AML-193 (cell line): ENCODE data around the gene CAMK1.
A peak's percentile ranks its signal among the peaks of the same experiment; 100 is the strongest.

Experiments used
- DNase-seq, 2 experiments: peaks; one replicate each; lab custom pipeline; 2025; lab: John Stamatoyannopoulos, UW

The CAMK1 gene

DNA sequence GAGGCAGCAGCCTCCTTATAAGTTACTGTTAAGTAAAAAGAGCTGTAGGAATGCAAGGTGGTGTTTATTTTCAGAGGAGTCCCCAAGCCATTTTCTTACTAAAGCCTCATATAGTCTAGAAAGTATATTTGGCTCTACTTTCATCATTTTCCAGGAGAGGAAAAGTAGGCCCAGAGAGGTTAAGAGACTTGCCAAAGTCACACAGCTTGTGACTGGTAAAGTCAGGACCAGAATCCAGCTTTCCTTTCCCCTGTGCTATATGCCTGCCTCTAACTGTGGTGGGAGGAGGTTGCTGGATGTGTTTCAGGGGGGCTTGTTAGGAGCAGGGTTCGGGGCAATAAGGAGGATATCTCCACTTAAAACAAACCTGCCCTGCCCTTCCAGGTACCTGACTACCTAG lies 27.2 kb downstream of the CAMK1 start:
- no peak for DNase-seq

DNA sequence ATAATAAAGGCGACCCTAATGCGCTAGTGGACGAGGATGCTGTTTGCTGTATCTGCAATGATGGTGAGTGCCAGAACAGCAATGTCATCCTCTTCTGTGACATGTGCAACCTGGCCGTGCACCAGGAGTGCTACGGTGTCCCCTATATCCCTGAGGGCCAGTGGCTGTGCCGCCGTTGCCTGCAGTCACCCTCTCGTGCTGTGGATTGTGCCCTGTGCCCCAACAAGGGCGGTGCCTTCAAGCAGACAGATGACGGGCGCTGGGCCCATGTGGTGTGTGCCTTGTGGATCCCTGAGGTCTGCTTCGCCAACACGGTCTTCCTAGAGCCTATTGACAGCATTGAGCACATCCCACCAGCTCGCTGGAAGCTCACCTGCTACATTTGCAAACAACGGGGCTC lies 30.6 kb downstream of the CAMK1 start:
- DNase-seq, result no peak

DNA sequence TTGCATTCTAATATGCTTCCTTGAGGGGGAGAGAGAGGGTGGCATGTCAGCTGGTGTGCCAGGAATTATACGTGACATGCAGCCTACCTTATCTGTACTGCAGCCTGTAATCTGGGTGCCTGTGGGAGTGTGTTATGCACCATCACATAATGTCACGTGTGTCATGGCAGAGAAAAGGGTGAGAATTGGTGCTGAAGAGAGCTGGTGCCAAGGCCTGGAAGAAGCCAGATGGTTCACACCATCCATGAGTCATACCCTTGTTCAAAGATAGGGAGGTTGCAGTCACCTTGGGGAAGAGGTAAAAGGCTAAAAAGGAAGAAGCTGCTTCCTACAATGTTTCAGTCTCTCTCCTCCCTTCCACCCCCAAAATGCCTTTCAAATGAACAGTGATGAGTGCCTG lies 32.9 kb downstream of the CAMK1 start:
- no peak for DNase-seq

DNA sequence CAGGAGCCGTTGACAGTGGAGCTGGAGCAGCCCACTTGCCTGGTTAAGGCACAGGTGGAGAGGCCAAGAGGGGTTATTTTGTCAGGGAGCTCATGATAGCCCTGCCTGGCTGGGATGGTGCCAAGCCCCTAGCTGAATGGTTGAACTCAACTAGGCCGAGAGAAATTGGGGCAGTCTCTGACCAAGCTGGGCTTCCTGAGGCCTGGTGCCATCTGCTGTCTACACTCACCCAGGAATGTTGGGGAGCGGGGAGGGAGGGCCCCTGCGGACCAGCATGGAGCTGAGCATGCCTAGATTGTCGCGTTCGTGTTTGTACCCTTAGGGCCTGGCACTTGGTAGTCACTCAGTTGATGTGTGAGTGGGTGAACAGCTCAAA lies 37.0 kb downstream of the CAMK1 start:
- no peak for DNase-seq

DNA sequence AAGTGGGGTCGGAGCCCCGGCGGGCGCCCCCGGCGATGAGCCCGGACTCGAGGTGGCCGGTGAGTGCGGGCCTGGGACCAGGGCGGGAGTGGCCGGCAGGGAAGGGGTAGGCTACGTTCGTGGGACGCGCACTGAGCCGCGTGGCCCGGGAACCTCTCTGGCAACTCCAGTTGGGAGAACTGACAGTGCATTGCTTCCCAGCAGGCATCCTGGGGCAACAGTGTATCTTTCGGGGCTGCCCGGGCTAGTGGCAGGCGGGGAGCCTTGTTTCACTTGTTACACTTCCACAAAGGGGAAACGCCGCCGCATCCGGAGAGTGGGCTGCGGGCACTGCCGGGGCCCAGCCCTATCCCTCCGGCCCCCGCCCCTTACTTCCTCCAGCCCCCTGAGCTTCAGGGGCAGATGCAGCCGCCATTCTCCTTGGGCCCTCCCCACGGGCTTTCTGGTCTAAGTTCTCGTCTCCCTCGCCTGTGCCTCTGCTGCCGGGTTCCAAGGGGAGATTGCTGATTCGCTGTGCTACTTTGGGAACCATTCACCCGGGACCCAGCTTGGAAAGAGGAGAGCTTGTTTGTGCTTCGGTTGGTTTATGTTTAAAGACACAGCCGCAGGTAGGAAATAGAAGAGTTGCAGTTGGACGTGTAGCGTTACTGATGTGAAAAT lies 37.5 kb downstream of the CAMK1 start:
- DNase-seq, result peak; percentile 20 to 51

DNA sequence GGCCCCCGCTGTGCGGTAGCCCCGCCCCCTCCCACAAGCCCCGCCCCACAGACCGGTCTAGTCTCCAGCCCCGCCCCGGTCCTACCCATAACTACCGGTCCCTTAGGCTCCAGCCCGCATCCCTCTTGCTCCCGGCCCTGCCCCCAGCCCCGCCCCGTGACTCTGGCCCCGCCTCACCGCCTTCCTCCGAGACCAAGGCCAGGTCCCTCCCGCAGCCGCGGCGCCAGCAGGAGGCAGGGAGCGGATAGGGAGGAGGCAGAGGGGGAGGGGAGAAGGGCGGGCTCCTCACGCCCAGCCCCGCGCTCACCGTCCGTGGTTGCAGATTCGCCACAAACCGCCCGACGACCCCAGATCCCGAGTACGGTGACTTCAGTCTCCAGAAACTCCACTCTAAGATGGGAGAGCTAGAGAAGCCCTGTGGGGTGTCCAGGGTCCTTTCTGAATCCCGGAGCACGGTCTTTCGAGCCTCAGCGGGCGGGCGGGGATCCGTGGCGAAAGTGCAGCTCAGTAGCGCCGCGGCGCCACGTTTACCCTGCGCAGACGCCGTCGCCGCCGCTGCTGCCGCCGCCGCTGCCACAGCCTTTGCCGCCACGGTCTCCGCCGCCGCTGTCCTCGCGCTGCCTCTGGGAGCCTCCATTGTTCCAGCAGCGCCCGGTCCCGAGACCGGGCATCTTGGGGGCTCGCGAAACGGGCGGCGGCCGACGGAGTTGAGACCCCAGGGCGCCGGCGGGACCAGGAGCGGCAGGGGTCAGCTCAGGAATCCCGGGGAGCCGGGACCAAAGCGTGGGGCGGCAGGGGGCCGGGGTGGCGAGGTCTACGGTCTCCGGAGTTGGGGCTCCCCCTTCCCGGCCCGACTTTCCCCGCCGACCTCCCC lies 38.3 kb downstream of the CAMK1 start, which contains the start of gene BRPF1:
Gene BRPF1 (plus strand): TSS at position 530 of the 874 bp plus-strand sequence. CDS start 2,406 bp downstream, outside the sequence.
- peak; percentile 99 for DNase-seq

DNA sequence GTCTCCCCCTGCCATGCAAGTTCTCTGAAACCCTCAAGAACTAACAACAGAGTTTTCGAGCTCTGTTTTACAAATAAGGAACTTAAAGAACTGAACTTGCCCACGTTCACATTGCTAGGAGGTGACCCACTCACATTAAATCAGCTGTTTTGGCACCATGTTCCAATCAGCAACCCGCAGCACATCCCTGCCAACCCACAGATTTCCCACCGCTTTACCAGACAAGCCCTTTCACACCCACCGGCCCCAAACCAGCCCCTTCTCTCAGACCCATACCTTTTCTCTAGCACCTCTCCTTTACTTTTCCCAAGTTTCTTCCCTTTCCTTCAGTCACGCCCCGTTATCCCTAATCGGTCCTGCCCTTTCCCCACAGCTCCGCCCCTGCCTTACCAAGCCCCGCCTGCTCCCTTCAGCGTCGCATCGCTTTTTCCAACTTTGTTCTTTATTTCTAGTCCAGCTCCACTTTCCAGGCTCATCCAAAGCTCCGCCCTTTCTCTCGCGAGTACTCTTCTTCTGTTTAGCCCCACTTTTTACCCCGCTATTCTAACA lies 39.0 kb downstream of the CAMK1 start:
- peak; percentile 62 to 69 for DNase-seq

DNA sequence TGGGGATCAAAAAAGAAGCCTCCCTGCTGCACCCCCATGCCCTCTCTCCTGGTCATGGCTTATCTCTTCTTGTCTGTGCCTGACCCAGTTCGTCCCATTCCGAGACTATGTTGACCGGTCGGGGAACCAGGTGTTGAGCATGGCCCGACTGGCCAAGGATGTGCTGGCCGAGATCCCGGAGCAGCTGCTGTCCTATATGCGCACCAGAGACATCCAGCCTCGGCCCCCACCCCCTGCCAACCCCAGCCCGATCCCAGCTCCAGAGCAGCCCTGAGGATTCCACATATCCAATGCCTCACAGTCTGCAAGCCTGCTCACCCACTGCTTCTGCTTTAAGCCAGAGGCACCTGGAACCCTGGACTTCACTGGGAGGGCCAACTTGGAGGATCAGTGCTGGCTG lies 40.3 kb downstream of the CAMK1 start:
- DNase-seq, result no peak

DNA sequence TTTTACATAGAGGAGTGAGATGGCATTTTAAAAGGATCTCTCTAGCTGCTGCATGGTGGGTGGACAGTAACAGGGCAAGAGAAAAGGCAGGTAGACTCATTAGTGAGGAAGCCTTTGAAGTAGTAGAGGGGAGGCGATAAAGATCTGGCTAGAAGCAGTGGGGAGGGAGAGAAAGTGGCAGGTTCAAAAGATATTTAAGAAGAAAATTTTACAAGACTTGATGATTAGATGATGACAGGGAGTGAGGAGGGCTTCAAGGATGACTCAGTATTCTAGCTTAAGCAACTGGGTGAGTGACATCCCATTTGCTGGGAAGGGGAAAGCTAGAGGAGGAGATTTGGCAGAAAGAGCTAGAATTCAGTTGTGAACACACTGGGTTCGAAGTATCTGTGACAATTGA lies 42.0 kb downstream of the CAMK1 start:
- no peak for DNase-seq

DNA sequence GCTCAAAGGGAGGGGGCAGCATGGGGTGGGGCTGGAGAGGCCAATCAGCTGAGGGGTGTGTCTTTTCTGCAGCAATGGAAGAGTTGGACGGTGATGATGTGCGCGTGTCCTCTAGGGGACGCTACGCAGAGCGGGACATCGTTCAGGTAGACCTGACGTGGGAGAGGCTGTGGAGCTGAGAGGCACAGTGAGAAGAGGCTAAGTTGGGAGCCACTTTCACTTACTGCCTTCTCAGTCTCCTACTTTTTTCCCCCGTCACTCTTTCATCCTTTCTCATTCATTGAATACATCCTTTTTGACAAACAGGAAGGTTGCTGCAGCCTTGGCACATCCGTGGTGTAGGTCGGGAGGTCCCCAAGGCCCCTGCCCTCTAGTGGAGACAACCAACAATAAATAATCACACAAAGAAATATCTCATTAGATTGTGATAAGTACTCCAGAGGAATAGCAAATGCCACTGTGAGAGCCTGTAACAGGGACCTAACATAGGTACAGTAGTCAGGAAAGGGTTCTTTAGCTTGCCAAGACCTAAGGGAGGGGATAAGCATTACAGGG lies 42.6 kb downstream of the CAMK1 start:
- DNase-seq, result peak; percentile 62 to 73

DNA sequence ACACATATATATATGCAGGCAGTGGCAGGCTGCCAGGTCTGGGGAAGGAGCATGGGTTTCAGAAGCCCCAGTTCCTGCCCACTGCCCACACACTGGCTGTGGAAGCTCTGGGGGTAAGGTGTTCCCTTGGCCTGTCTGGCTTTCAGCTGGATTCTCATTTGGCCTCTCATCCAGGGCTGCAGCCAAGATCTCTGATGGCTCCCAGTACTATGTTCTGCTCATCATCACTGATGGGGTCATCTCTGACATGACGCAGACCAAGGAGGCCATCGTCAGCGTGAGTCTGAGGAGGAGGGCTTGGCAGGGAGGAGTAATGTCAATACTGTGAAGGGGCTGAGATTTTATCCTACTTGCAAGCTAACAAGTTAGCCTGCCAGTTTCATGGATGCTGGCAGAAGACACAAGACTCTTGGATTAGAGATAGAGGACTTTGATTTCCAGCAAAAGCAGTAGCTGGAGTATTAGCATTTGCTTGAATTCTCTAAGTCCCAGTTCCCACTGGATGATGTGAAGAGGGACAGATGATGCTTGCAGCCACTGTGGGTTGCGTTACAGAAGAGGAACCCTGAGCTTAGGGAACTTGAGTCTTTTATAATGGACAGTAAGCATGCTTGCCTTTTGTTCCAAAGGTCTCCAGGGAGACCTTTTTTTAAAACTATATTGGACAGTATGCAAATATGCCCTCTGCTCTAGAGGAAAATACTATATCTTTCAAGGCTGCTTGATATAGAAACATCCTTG lies 43.8 kb downstream of the CAMK1 start:
- no peak for DNase-seq

DNA sequence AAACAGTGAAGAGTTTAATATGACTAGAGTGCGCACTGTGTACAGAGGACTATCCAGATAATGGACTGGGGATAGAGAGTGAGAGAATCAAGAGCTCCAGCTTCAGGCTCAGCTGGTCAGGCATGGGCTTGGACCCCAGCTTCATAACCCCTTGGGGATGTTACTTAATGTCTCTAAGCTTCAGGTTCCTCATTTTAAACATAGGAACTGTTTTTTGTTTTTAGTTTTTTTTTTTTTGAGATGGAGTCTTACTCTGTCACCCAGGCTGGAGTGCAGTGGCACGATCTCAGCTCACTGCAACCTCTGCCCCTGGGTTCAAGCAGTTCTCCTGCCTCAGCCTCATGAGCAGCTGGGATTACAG lies 48.1 kb downstream of the CAMK1 start:
- DNase-seq, result peak; percentile 57 to 65

DNA sequence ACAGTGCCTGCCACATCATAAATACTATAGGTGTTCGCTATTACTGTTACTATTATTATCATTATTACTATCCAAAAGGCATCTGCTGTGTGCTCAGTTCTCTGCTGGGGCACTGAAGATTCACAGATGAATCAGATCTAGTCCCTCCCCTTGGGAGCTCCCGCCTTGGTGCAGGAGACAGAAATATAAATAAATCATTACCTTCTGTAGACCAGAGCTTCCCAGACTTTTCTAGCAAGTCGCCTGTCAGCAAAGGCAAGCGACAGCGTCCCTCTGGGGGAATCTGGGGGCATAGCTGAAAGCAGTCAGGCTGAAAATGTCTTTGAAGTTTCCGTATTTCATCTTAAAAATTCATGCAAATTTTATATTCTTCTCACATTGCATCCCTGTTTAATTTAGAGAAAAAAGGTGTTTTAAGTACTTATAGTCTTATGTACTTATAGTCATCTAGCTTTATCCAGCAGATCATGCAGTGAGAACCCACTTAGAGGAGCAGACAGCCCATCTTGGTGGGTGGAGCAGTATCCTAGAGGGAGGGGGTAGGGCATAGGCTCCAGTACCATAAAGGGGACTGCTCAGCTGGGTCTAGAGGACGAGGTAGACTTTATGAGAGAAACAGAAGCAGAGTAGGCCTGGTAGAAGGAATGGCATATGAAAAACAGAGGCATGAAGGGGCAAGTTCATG lies 48.6 kb downstream of the CAMK1 start:
- no peak for DNase-seq

DNA sequence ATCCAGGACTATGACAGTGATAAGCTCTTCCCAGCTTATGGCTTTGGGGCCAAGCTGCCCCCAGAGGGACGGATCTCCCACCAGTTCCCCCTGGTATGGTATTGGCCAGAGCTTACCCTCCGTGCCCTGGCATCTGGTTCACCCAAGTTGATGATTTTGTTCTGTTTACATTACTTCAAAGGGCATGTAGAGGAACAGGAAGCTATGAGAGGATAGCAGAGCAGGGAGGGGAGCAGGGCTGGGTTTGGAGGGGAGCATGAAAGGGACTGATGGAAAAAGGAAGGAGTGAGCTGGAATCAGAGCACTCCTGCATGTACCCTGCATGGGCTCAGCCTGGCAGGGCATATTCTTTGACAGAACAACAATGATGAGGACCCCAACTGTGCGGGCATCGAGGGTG lies 51.6 kb downstream of the CAMK1 start:
- DNase-seq, result no peak

DNA sequence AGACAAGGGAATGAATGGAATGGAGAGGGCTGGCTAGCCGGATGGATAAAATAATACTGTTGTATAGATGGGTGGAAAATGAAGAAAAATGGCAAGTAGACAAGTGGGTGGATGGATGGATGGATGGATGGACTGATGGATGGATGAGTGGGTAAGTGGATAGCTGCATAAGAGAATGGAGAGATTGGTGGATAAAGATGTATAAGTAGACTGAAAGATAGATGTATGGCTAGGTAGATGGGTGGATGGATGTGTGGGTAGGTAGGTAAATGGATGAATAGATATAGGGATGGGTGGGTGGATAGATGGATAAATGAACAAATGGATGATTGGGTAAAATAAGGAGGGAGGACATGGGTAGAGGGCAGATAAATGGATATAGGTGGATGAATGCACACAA lies 52.2 kb downstream of the CAMK1 start:
- DNase-seq, result no peak

DNA sequence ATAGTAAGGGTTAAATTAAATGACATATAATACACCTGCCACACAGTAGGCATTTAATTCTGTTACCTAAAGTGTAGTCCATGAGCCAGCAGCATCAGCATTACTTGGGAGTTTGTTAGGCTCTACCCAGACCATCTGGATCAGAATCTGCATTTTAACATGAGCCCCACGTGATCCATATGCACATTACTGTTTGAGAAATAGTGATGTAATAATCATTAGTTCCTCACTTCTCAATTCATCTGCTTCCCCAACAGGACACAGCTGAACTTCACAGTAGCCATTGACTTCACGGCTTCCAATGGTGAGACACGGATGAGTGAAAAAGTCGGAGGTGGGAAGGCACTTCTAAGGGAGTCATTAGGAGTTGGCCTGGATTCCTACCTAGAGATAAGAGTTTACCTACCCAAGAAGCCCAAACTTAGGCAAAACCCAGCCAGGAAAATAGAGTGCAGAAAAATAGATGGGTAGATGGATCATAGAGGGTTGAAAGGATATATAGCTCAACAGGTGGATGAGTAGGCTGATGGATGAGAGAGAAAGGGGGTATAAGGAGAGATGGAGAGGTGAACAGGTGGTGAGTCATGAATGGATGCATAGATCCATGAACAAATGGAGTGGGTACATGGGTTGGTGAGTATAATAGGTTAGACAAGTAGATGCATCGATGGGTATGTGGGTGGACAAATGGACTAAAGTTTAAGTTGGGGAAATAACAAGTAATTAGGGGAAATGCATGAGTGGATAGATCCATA lies 52.8 kb downstream of the CAMK1 start:
- DNase-seq, result peak; percentile 22 to 41

DNA sequence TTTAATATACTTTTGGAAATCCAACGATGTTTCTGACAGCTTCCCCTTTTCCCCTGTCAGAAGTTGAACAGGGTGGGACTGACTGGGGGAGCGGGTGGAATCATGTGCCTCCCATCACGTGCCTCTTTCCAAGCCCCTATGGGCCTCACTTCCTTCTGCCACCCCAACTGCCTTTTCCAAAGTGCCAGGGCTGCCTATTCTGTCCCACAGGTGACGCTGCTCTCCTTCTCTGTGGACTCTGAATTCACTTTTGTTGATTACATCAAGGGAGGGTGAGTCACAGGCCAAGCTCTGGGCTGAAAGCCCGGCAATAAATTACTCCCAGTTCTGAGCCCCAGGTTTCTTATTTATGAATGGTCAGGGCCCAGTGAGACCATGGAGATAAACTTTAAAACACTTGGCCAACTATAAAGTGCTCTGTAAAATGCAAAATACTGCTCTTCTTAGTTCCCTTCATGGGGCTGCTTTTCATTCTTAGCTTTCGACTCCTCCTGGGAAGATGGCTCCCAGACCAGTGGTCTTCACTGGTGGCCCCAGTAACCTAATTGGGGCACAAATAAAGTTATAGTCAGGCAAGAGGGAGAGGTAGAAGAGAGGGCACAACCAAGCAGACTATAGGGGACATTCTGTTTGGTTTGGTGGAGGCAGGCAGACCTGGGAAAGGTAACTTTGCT lies 53.8 kb downstream of the CAMK1 start:
- peak; percentile 99 for DNase-seq

DNA sequence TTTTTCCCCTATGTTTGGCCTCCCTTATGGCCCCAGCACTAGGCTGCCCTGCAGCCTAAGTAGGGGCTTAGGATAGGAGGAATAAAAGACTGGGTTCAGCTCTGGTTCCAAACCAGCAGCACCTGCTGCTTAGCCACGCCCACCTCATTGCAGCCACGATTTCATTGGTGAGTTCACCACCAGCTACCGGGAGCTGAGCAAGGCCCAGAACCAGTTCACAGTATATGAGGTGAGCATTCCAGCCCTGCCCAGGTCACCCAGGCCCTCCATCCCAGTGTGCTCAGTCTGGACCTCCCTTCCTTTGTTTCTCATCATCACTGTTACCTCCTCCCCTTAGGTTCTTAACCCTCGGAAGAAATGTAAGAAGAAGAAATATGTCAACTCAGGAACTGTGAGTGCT lies 54.6 kb downstream of the CAMK1 start:
- no peak for DNase-seq

DNA sequence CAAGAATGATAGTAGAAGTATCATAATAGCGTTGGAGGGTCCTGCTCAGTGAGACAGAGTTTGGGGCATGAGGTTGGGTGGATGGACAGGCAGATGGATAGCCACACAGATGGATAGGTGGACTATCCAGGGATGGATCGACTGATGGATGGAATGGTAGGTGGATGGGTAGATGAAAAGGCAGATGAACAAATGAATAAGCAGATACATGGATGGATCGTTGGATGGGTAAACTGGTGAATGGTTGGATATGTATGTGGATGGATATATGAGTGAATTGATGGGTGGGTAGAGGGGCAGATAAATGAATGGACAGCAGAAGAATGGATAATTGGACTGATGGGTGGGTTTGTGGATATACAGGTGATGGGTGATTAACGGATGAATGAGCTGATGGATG lies 56.6 kb downstream of the CAMK1 start:
- no peak for DNase-seq

DNA sequence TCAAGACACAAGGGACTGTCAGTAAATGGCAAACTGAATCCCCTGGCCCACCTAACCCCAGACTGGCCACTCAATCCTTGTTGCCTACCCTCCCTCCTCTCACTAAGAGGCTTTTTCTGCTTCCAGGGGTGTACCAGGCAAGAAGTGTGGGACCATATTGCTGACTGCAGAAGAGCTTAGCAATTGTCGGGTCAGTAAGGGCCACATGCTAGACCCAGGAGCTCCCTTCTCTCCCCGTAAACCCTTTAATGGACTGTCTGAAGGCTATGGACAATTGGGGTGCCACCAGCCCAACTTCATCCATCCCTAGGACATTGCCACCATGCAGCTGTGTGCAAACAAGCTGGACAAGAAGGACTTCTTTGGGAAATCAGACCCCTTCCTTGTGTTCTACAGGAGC lies 57.3 kb downstream of the CAMK1 start:
- DNase-seq, result no peak
